ENCODE data around the gene AKIP1.

- TF ChIP-seq CTCF (IDR thresholded peaks at IDR 0.05; ENCODE audit: extremely low read depth in 1 of 2, insufficient read depth in 1 of 2, low read depth in 1 of 2, low read length in 2 of 2), result no peak
- TF ChIP-seq POLR2AphosphoS5 (IDR thresholded peaks at IDR 0.05; ENCODE audit: insufficient read depth, low read depth, low read length), result no peak
These were observed 18.1 kb downstream of the AKIP1 start for GRCh38 chr11:8928981-8929615.
